ENCODE data around the gene MYH9.
"Not testable (repeated sequence)": the region's sequence is repeated elsewhere in the genome, so short reads cannot be mapped to it uniquely, and the experiment has no call there.

The MYH9 gene

DNA sequence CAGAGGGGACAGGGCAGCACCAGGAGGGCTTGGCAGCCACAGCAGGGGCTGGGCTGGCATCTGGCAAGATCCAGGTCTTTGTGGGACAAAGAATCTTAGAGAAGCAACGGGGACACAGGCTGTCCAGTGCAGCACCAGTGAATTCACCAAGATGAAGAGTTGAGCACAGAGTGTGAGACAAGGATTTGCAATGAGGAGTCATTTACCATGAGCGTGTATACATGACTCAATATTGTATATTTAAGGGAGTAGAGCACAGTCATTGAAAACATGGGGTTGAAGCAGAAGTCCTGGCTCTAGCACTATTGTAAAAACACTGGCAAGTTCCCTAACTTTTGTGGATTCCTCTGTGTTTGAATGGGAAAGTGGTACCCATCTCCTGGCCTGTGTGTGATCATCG lies 131.3 kb downstream of the MYH9 start:
- TF ChIP-seq, protein P1, sequence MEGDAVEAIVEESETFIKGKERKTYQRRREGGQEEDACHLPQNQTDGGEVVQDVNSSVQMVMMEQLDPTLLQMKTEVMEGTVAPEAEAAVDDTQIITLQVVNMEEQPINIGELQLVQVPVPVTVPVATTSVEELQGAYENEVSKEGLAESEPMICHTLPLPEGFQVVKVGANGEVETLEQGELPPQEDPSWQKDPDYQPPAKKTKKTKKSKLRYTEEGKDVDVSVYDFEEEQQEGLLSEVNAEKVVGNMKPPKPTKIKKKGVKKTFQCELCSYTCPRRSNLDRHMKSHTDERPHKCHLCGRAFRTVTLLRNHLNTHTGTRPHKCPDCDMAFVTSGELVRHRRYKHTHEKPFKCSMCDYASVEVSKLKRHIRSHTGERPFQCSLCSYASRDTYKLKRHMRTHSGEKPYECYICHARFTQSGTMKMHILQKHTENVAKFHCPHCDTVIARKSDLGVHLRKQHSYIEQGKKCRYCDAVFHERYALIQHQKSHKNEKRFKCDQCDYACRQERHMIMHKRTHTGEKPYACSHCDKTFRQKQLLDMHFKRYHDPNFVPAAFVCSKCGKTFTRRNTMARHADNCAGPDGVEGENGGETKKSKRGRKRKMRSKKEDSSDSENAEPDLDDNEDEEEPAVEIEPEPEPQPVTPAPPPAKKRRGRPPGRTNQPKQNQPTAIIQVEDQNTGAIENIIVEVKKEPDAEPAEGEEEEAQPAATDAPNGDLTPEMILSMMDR (IDR thresholded peaks at IDR 0.05; ENCODE audit: low read depth, low read length) = no peak
- Histone ChIP-seq H3K36me3 (no peaks in the 10 kb centered on the region), H3K4me3 (ENCODE audit: low read depth, low read length) (no peak overlapping the region), H3K27me3 (ENCODE audit: insufficient read depth, low read depth, severe bottlenecking) (no peaks in the 10 kb centered on the region), H3K9me3 (ENCODE audit: severe bottlenecking) (no peaks in the 10 kb centered on the region), H3K27ac (no peak overlapping the region)
- no peak for DNase-seq

GRCh38 chr22:36255572-36255971 lies 132.2 kb downstream of the MYH9 start:
- not testable (repeated sequence) for H3K27ac ChIP-seq; DNase-seq; H3K27me3 ChIP-seq (ENCODE audit: insufficient read depth, low read depth, severe bottlenecking); H3K4me3 ChIP-seq (ENCODE audit: low read depth, low read length); H3K36me3 ChIP-seq; H3K9me3 ChIP-seq (ENCODE audit: severe bottlenecking)

- H3K4me3 ChIP-seq (ENCODE audit: low read depth, low read length) = no peak overlapping the region
- no peaks in the 10 kb centered on the region for H3K27me3 ChIP-seq (ENCODE audit: insufficient read depth, low read depth, severe bottlenecking)
- peaks cover 2% of the 10 kb centered on the region for H3K9me3 ChIP-seq (ENCODE audit: severe bottlenecking)
- no peaks in the 10 kb centered on the region for H3K36me3 ChIP-seq
- DNase-seq = no peak
- no peak overlapping the region for H3K27ac ChIP-seq
- TF ChIP-seq, protein P1 (IDR thresholded peaks at IDR 0.05; ENCODE audit: low read depth, low read length) = no peak
These were observed 134.0 kb downstream of the MYH9 start for GRCh38 chr22:36253523-36254490.

- no peak within 1 kb of the TSS for H3K27ac ChIP-seq
- no peak for DNase-seq
These were observed 134.8 kb downstream of the MYH9 start, which contains the start of gene APOL1 for GRCh38 chr22:36252754-36253522. TSS of gene APOL1 (plus strand) at chr22:36253133. CDS start at chr22:36254956, 1,823 bp downstream.

DNA sequence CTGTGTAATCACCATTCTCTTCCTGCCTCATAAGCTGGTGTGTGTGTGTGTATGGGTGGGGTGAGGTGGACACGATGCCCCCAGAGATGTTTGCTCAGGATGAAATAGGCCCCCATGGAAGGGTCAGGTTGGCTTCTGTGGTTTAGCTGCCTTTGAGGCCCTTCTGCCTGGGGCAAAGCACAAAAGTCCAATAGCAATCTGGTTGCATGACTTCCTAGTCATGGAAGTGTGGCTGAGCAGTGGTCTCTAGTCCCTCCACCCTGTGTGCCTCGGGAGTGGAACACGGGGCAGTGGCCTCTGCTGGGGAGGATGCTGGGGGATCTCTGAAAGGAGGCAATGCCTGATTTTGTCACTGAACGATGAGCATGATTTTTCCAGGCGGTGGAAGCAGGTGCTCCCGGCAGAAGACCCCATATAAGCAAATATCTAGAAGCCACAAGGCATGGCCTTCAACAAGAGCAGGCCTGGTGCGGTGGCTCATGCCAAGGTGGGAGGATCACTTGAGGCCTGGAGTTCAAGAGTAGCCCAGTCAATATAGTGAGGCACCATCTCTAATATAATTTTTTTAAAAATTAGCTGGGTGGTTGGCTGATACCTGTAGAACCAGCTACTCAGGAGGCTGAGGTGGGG lies 135.7 kb downstream of the MYH9 start:
- DNase-seq; H3K9me3 ChIP-seq (ENCODE audit: severe bottlenecking); H3K27me3 ChIP-seq (ENCODE audit: insufficient read depth, low read depth, severe bottlenecking); H3K4me3 ChIP-seq (ENCODE audit: low read depth, low read length); H3K36me3 ChIP-seq; H3K27ac ChIP-seq: not testable (repeated sequence)

More at GRCh38 chr22:36252754-36253522, 134.8 kb downstream of the MYH9 start, which contains the start of gene APOL1:
- Histone ChIP-seq H3K9me3 (ENCODE audit: severe bottlenecking) (peaks cover 2% of the 10 kb centered on the region), H3K36me3 (no peaks in the 10 kb centered on the region), H3K27me3 (ENCODE audit: insufficient read depth, low read depth, severe bottlenecking) (no peaks in the 10 kb centered on the region), H3K4me3 (ENCODE audit: low read depth, low read length) (no peak within 1 kb of the TSS)
- TF ChIP-seq, protein P1 (IDR thresholded peaks at IDR 0.05; ENCODE audit: low read depth, low read length) = no peak

DNA sequence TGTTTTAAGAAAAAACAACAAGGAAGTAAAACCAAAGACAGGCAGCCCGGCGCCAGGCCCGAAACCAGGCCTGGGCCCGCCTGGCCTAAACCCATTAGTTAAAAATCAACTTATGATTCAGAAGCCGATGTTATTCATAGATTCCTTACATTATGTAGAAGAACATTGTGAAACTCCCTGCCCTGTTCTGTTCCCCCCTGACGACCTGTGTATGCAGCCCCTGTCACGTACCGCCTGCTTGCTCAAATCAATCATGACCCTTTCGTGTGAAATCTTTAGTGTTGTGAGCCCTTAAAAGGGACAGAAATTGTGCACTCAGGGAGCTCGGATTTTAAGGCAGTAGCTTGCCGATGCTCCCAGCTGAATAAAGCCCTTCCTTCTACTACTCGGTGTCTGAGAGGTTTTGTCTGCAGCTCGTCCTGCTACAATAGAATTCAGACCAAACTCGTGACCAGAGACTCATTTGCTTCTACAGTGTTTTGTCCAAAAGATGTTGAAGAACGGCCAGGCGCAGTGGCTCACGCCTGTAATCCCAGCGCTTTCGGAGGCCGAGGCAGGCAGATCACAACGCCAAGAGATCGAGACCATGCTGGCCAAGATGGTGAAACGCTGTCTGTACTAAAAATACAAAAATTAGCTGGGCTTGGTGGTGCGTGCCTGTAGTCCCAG lies 137.3 kb downstream of the MYH9 start:
- H3K9me3 ChIP-seq (ENCODE audit: severe bottlenecking); H3K36me3 ChIP-seq; H3K4me3 ChIP-seq (ENCODE audit: low read depth, low read length); DNase-seq; H3K27ac ChIP-seq; H3K27me3 ChIP-seq (ENCODE audit: insufficient read depth, low read depth, severe bottlenecking): not testable (repeated sequence)

Measured in WERI-Rb-1 (cell line).